ENCODE measurements around the gene FAM76A. TPM values are rescaled to one million over a fixed set of nuclear protein-coding genes. Genes with fewer than 3 reads are reported as not detected.
"Not testable (repeated sequence)": the region's sequence is repeated elsewhere in the genome, so short reads cannot be mapped to it uniquely, and the experiment has no call there.

FAM76A gene
- polyA plus RNA-seq (2012; ENCODE audit: insufficient read depth, insufficient read length), result 13.6 TPM

GRCh38 chr1:27725374-27726172, at the start of gene FAM76A:
FAM76A (plus strand) TSS chr1:27725961; CDS start chr1:27726081, 120 bp downstream.
- peak; percentile 98 for DNase-seq (ENCODE audit: low read depth, low spot score)
- H3K4me3 ChIP-seq (ENCODE audit: low read length), result peak within 1 kb of the TSS; percentile 74

GRCh38 chr1:27676410-27676809, 49.4 kb upstream of the FAM76A start:
- H3K4me3 ChIP-seq (ENCODE audit: low read length), result no peak overlapping the region
- no peak for DNase-seq (ENCODE audit: low read depth, low spot score)

GRCh38 chr1:27678747-27679146, 47.0 kb upstream of the FAM76A start:
- no peak for DNase-seq (ENCODE audit: low read depth, low spot score)
- no peak overlapping the region for H3K4me3 ChIP-seq (ENCODE audit: low read length)

- H3K4me3 ChIP-seq (ENCODE audit: low read length); DNase-seq (ENCODE audit: low read depth, low spot score): not testable (repeated sequence)
Observed at GRCh38 chr1:27680225-27680791, 45.5 kb upstream of the FAM76A start.

GRCh38 chr1:27681580-27681979, 44.2 kb upstream of the FAM76A start:
- not testable (repeated sequence) for DNase-seq (ENCODE audit: low read depth, low spot score); H3K4me3 ChIP-seq (ENCODE audit: low read length)

GRCh38 chr1:27682351-27682944, 43.3 kb upstream of the FAM76A start:
- DNase-seq (ENCODE audit: low read depth, low spot score), result no peak
- no peak overlapping the region for H3K4me3 ChIP-seq (ENCODE audit: low read length)

GRCh38 chr1:27684176-27684575, 41.6 kb upstream of the FAM76A start:
- DNase-seq (ENCODE audit: low read depth, low spot score), result no peak
- H3K4me3 ChIP-seq (ENCODE audit: low read length), result no peak overlapping the region

GRCh38 chr1:27686223-27686990, 39.4 kb upstream of the FAM76A start:
- no peak for DNase-seq (ENCODE audit: low read depth, low spot score)
- H3K4me3 ChIP-seq (ENCODE audit: low read length), result no peak overlapping the region

GRCh38 chr1:27687906-27688305, 37.9 kb upstream of the FAM76A start:
- DNase-seq (ENCODE audit: low read depth, low spot score), result no peak

GRCh38 chr1:27689423-27690173, 36.2 kb upstream of the FAM76A start:
- H3K4me3 ChIP-seq (ENCODE audit: low read length), result no peak overlapping the region
- no peak for DNase-seq (ENCODE audit: low read depth, low spot score)

More at GRCh38 chr1:27687906-27688305, 37.9 kb upstream of the FAM76A start:
- H3K4me3 ChIP-seq (ENCODE audit: low read length), result no peak overlapping the region

- no peak for DNase-seq (ENCODE audit: low read depth, low spot score)
- no peak overlapping the region for H3K4me3 ChIP-seq (ENCODE audit: low read length)
Observed at GRCh38 chr1:27690183-27690582, 35.6 kb upstream of the FAM76A start.

- H3K4me3 ChIP-seq (ENCODE audit: low read length); DNase-seq (ENCODE audit: low read depth, low spot score): not testable (repeated sequence)
Observed at GRCh38 chr1:27696835-27697234, 28.9 kb upstream of the FAM76A start.

- no peak for DNase-seq (ENCODE audit: low read depth, low spot score)
- no peak overlapping the region for H3K4me3 ChIP-seq (ENCODE audit: low read length)
Observed at GRCh38 chr1:27704958-27705357, 20.8 kb upstream of the FAM76A start.

GRCh38 chr1:27705545-27705944, 20.2 kb upstream of the FAM76A start:
- DNase-seq (ENCODE audit: low read depth, low spot score), result no peak

GRCh38 chr1:27710574-27710973, 15.2 kb upstream of the FAM76A start:
- DNase-seq (ENCODE audit: low read depth, low spot score), result no peak

More at GRCh38 chr1:27705545-27705944, 20.2 kb upstream of the FAM76A start:
- no peak overlapping the region for H3K4me3 ChIP-seq (ENCODE audit: low read length)

GRCh38 chr1:27713139-27713725, 12.5 kb upstream of the FAM76A start:
- no peak overlapping the region; the same call in 1 of the 2 replicates for H3K4me3 ChIP-seq (ENCODE audit: low read length)
- DNase-seq (ENCODE audit: low read depth, low spot score), result peak; percentile 70

More at GRCh38 chr1:27710574-27710973, 15.2 kb upstream of the FAM76A start:
- H3K4me3 ChIP-seq (ENCODE audit: low read length), result no peak overlapping the region

GRCh38 chr1:27713869-27714513, 11.8 kb upstream of the FAM76A start:
- no peak overlapping the region for H3K4me3 ChIP-seq (ENCODE audit: low read length)
- DNase-seq (ENCODE audit: low read depth, low spot score), result no peak
